Ureter (tissue), 1 donor: Measurements from ENCODE around the gene DNAH7. TPM values are rescaled to one million over a fixed set of nuclear protein-coding genes. Genes with fewer than 3 reads are reported as not detected.
"Not testable (repeated sequence)": the region's sequence is repeated elsewhere in the genome, so short reads cannot be mapped to it uniquely, and the experiment has no call there.

Experiments
- DNase-seq: peaks from one replicate; pipeline ENCODE4 v3.0.0-alpha.2; 2020; ENCODE audit warnings: low spot score
- total RNA-seq: library from RNA; stranded (reverse); gene quantifications from one replicate; pipeline ENCODE4 v1.2.4, GENCODE V29; 2023
- donor health status: DM: yes; HTN: yes; CAD: no.

DNAH7 gene
- total RNA-seq, 1 donor from 2014 or later = 5.5 TPM

GRCh38 chr2:195984923-195985726 is 83.5 kb downstream of the DNAH7 start:
- DNase-seq = no peak

DNA sequence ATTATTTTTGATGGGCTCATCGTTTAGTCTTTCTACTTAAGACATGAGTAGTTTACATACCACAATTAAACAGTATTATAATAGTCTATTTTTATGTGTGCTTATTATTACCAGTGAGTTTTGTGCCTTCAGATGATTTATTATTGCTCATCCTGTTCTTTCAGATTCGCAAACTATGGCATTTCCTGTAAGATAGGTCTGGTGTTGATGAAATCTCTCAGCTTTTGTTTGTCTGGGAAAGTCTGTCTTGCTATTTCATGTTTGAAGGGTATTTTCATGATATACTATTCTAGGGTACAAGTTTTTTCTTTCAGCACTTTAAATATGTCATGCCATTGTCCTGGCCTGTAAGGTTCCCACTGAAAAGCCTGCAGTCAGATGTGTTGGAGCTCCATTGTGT is 101.3 kb downstream of the DNAH7 start:
- no peak for DNase-seq

DNA sequence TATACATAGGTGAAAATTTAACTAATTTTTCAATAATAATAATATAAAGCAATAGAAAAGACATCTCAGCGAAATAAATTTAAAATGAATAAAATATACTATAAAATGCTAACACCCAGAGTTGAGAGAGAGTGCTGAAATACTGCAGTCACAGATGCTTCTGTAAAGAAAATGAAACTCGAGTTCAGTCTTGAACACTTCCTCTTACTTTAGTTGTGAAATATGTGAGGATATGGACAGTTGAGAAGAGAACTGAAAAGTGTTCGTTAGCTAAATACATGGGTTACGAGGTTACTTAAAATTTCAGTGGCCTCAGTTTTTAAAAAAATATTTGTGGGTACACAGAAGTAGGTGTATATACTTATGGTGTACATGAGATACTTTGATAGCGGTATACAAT is 106.8 kb downstream of the DNAH7 start:
- no peak for DNase-seq

DNA sequence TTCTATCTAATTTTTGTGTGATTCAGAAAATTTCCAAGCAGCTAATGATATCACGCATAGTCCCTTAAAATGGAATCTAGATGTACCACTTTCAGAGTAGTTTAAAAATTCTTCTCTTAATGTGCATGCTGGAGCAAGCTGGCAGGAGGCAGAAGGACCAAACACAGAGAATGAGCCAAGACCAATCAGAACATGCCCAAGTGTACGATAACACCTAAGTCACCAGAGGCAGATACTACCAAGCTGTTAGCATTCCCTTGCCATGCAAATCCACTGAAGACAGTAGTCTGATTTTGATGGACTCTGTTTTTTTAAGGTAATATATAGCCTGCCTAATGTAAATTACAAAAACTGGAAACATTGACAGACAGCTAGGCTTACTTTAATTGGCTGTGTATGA is 109.3 kb downstream of the DNAH7 start:
- no peak for DNase-seq

DNA sequence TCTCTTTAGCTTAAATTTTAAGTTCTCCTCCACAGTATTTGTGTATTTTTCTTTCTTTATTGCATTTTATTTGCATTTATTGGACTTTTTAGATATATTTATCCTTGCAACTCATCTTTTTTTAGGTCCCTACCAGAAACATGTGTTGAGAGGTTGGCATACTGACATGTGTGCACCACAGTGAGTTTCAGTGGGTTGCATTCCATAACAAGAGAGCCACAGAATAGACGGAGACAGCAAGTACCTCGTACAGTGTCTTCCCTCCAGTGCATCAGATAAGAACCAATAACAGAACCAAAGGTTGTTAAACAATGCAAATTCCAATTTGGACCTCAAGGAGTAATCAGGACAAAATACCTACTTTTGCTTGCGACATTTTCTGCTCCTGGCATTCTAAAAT is 111.9 kb downstream of the DNAH7 start:
- no peak for DNase-seq

- DNase-seq = no peak
Observed at GRCh38 chr2:195945056-195945455, 123.6 kb downstream of the DNAH7 start.

DNA sequence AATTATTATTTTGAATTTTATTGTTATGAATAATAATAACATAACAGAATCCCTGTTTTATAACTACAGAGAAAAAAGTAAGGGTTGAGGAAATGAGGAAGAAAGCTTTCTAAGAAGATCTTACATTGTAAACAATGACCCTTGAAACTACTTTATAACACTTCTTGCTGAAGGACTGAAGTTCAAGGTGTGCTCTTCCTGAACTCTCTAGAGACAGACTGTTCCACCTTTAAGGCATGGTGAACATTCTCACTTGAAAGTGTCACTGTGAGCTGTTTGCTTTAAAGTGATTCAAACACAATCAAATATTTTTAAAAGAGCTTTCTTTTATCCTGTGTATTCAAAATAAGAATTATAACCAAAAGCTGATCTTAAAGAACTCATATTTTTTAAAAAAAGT is 131.5 kb downstream of the DNAH7 start:
- DNase-seq = no peak

DNA sequence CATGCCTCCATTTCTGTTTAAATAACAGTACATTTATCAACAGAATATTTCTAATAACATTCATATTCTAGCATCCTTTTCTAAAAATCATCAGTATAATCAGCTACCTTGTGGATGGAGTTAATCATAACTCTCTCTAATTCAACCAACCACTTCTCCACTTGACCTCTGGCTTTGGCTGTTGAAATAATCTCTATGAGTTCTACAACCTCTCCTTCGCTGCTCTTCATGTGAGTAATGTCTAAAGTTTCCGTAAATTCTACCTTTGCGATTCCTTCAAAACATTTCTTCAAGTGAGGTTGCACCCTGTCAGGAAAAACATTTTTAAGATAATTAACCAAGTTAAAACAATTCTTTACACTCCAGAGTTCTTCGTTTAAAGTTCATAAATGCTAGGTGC is 134.2 kb downstream of the DNAH7 start:
- DNase-seq = no peak

GRCh38 chr2:195929531-195929930 is 139.1 kb downstream of the DNAH7 start:
- DNase-seq = no peak

GRCh38 chr2:195925120-195925519 is 143.5 kb downstream of the DNAH7 start:
- no peak for DNase-seq

DNA sequence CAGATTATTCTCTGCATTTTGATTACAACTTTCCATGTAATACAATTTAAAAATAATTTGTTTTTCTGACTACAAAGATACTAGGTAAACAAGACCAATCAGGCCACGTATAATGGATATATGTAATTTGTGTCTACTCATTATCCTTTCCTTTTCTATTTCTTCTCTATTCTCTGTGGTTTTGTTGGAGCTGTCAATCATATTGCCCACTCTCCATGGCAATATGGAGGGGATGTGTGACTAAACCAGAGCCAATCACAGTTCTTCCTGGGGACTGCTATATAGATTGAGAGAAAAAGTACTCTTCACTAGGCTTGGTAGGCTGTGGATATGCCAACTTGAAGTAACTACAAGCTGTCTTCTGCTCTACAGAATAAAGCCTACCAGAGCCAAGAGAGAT is 144.7 kb downstream of the DNAH7 start:
- DNase-seq = no peak

DNA sequence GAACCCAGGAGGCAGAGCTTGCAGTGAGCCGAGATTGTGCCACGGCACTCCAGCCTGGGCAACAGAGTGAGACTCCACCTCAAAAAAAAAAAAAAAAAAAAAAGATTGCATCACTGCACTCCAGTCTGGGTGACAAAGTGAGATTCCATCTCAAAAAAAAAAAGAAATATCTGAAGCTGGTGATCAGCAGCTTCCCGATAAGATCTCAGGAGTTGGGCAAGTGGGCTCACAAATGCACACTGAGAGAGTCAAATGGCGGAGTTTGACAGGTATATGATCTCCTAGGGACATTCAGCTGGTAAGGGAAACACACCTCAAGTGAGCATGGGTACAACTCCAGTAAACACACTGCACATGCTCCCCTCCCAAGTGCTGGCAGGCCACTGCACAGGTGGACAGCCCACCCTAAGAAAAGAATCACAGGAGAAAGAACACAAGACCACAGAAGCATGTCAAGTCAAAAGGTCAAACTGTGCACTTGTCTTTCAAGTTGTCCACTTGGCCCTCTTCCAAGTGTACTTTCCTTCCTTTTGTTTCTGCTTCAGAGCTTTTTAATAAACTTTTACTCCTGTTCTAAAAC is 151.5 kb downstream of the DNAH7 start:
- not testable (repeated sequence) for DNase-seq

DNA sequence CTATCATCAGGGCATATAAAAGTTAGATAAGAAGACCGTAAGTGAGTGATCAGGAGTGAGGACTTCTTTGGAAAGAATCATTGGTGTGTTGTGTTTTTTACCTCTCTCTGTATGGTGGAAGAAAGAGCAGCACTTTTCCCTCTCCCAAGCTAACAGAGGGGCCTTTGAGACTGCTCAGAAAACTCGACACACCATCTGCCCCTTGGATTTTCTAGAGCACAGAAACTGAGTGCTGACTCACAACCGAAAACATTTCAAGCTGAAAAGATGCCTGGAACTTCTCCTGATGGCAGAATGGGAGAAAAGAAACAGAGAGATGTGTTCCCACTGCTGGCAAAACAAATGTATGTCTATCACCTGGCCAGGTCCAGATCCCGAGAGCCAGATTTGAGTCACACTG is 156.6 kb downstream of the DNAH7 start:
- no peak for DNase-seq

DNA sequence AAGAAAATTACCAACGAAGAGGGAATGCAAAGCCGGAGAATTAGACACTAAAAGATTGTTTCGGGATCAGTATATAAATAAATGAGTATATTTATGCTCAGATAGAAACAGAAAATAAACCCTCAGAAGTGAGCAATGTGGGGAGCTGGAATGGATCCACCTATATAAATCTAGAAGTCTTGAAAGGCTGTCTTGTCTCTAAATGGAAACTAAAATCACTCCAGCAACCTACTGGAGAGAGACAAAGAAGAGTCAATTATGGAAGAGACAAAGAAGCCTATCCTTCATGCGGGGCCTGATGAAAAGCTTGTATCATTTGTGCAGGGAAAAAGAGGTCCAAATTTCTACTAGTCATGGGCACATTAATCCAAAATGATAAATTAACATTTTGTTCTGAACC is 158.1 kb downstream of the DNAH7 start:
- no peak for DNase-seq

- DNase-seq = no peak
Observed at GRCh38 chr2:195909926-195910325, 158.7 kb downstream of the DNAH7 start.

DNA sequence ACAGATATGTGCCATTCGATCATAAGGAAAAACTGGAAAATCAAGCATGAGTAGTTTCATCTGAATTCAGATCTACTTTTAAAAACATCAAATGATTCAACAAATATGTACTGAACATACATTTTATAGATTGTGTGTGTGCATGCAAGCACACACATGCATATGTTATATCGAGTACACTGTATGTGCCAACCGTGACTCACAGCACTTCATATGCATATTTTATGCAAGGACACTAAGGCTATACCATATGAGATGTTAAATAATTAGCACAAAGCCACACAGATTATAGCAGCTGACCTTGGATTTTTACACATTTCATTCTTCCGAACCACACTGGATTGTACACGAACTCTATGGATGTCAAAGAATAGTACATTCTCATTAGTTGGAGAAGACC is 161.2 kb downstream of the DNAH7 start:
- no peak for DNase-seq

DNA sequence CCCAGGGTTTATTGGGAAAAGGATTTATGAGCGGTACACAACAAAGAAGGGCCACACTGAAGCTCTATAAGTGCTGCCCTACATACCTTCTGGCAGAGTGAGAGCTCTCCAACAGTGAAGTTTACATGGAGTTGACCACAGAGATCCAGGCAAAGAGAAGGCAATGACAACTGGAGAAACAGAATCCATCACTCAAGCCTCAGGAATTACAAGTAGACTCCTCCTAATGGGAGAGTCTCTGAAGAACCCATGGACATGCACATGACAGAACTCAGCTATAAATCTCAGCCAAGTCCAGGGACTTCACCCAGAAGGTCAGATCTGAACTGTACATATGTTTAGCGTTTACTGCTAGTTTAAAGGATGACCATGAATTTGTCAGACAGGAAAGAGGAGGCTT is 164.7 kb downstream of the DNAH7 start:
- DNase-seq = no peak

DNA sequence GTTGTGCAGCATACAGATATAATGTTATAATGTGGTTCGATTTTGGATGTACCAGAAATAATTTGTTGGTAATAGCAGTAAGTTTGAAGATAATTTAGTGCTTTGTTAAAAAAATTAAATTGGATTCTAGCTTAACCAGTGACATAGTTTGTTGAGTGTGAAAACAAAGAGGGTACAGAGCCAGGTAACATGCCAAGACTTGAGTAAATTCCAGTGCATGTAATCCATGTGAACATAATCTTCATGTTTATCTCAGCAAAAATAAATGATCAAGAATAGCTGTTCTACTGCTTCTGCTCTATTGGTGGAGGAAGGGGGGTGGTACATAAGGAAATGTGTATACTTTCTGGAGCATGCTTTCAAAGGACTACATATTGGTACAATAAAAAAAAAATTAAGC is 165.8 kb downstream of the DNAH7 start:
- no peak for DNase-seq

DNA sequence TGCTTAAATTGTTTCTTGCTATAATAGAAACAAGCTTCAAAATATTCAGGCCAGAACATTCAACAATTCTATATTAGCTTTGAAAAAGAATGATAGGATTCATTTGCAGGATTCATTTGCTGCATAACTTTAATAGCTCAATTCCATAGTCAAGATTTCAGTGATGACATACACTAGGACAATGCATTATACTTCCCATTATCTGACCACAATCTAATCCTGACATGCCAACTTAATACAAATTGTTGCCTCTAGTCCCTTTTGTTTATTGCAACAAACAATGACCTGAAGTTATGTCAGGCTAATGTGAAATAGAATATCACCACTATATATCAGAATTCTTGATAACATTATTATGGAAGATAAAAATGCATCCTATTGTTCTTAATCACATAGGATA is 169.4 kb downstream of the DNAH7 start:
- no peak for DNase-seq

GRCh38 chr2:195898505-195899191 is 170.0 kb downstream of the DNAH7 start:
- peak; percentile 70 for DNase-seq

DNA sequence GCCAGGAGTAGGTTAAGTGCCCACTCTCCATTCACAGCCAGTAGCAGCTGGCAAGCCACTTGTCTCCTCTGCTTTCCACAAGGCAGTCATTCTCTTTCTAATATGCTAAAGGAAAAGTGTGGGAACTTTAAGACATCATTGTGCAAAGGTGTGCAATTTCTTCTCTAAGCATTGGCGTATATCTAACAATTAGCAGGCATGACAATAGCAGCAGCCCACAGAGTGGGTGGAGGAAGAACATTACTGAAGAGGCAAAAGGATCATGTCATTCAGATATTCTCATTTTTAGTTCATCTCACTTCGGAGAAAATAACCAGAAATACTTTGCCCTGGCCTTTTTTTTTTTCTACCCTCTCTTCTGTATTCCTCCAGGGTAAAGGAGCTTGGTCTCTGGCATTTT is 177.6 kb downstream of the DNAH7 start:
- no peak for DNase-seq

DNA sequence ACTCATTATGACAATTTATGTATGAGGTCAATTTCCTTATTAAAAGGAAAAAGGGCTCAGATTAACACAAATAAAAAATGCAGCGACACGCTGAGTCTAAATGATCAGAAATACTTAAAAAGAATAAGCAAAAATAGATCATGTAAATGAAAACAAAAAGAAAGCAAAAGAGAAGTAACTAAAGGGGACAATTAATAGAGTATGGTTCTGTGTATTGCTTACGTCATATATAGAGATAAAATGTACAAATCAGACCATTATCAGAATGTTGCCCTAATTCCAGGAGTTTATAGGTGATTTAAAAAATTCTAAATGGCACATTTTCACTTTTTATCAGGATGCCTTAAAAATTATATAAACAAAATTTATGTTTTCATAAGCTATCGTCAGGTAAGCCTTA is 189.5 kb downstream of the DNAH7 start:
- no peak for DNase-seq

GRCh38 chr2:195871326-195871725 is 197.3 kb downstream of the DNAH7 start:
- no peak for DNase-seq
